ENCODE measurements around the gene RAD23A. TPM values are rescaled to one million over a fixed set of nuclear protein-coding genes. Genes with fewer than 3 reads are reported as not detected.

Gene RAD23A
- total RNA-seq, 1 donor from 2014 or later: 37.7 TPM

GRCh38 chr19:12997179-12997966 is 51.7 kb downstream of the RAD23A start:
- H3K79me2 ChIP-seq (ENCODE audit: low read depth): no peaks in the 10 kb centered on the region
- no peaks in the 10 kb centered on the region for H3K4me1 ChIP-seq
- H3K4me3 Mint-ChIP-seq: peak overlapping the region; percentile 78
- TF ChIP-seq CTCF (IDR thresholded peaks at IDR 0.05): no peak
- no peak for TF ChIP-seq EZH2 (IDR thresholded peaks at IDR 0.05)
- TF ChIP-seq EZH2phosphoT487 (IDR thresholded peaks at IDR 0.05): no peak
- H3K9me3 ChIP-seq (ENCODE audit: low read depth): no peaks in the 10 kb centered on the region
- H3K27ac Mint-ChIP-seq: no peak overlapping the region
- H3K27ac ChIP-seq: no peak overlapping the region
- H3K9ac ChIP-seq: no peak overlapping the region
- peaks cover 10% of the 10 kb centered on the region for H3K9me3 Mint-ChIP-seq
- no peak overlapping the region for H3K4me3 ChIP-seq
- H3K4me1 Mint-ChIP-seq: peaks cover 7% of the 10 kb centered on the region
- H3F3A ChIP-seq (ENCODE audit: low read depth): peaks cover 6% of the 10 kb centered on the region
- no peak for DNase-seq (ENCODE audit: low spot score)
- no peak overlapping the region for H2AFZ ChIP-seq (replicated peaks)
- peaks cover 66% of the 10 kb centered on the region for H3K27me3 Mint-ChIP-seq (ENCODE audit: insufficient read depth, low read depth)
- peaks cover 98% of the 10 kb centered on the region for H3K27me3 ChIP-seq
- H3K36me3 ChIP-seq: no peaks in the 10 kb centered on the region
- no peak overlapping the region for H3K4me2 ChIP-seq
- peaks cover 36% of the 10 kb centered on the region for H4K20me1 ChIP-seq (ENCODE audit: low read depth)
- H3K36me3 Mint-ChIP-seq: no peaks in the 10 kb centered on the region

GRCh38 chr19:12997967-12998940 is 52.6 kb downstream of the RAD23A start:
- peaks cover 66% of the 10 kb centered on the region for H3K27me3 Mint-ChIP-seq (ENCODE audit: insufficient read depth, low read depth)

GRCh38 chr19:13001166-13001501 is 55.5 kb downstream of the RAD23A start:
- H3K4me1 Mint-ChIP-seq: peaks cover 6% of the 10 kb centered on the region
- H2AFZ ChIP-seq (replicated peaks): no peak overlapping the region
- no peak for TF ChIP-seq CTCF (IDR thresholded peaks at IDR 0.05)
- TF ChIP-seq EZH2 (IDR thresholded peaks at IDR 0.05): no peak
- no peak for DNase-seq (ENCODE audit: low spot score)
- H3K27ac ChIP-seq: no peak overlapping the region
- peaks cover 100% of the 10 kb centered on the region for H3K27me3 ChIP-seq
- no peaks in the 10 kb centered on the region for H3K36me3 Mint-ChIP-seq
- H3F3A ChIP-seq (ENCODE audit: low read depth): no peaks in the 10 kb centered on the region
- peaks cover 33% of the 10 kb centered on the region for H4K20me1 ChIP-seq (ENCODE audit: low read depth)
- H3K9me3 Mint-ChIP-seq: peaks cover 5% of the 10 kb centered on the region
- H3K4me1 ChIP-seq: no peaks in the 10 kb centered on the region
- peaks cover 68% of the 10 kb centered on the region for H3K27me3 Mint-ChIP-seq (ENCODE audit: insufficient read depth, low read depth)
- H3K4me2 ChIP-seq: no peak overlapping the region
- H3K9me3 ChIP-seq (ENCODE audit: low read depth): no peaks in the 10 kb centered on the region
- H3K9ac ChIP-seq: no peak overlapping the region
- H3K79me2 ChIP-seq (ENCODE audit: low read depth): no peaks in the 10 kb centered on the region
- H3K27ac Mint-ChIP-seq: no peak overlapping the region
- H3K36me3 ChIP-seq: no peaks in the 10 kb centered on the region
- H3K4me3 ChIP-seq: no peak overlapping the region
- peak overlapping the region; percentile 60 for H3K4me3 Mint-ChIP-seq

More at GRCh38 chr19:12997967-12998940, 52.6 kb downstream of the RAD23A start:
- DNase-seq (ENCODE audit: low spot score): no peak
- Mint-ChIP-seq H3K4me1 (peaks cover 7% of the 10 kb centered on the region), H3K9me3 (peaks cover 10% of the 10 kb centered on the region), H3K36me3 (no peaks in the 10 kb centered on the region), H3K4me3 (peak overlapping the region; percentile 17), H3K27ac (no peak overlapping the region)
- H2AFZ ChIP-seq (replicated peaks): no peak overlapping the region
- no peak overlapping the region for H3K4me3 ChIP-seq
- no peak overlapping the region for H3K27ac ChIP-seq
- peaks cover 6% of the 10 kb centered on the region for H3F3A ChIP-seq (ENCODE audit: low read depth)
- no peaks in the 10 kb centered on the region for H3K79me2 ChIP-seq (ENCODE audit: low read depth)
- H3K4me1 ChIP-seq: no peaks in the 10 kb centered on the region
- no peak overlapping the region for H3K9ac ChIP-seq
- H3K9me3 ChIP-seq (ENCODE audit: low read depth): no peaks in the 10 kb centered on the region
- H3K27me3 ChIP-seq: peaks cover 98% of the 10 kb centered on the region
- peaks cover 37% of the 10 kb centered on the region for H4K20me1 ChIP-seq (ENCODE audit: low read depth)
- no peak for TF ChIP-seq EZH2phosphoT487 (IDR thresholded peaks at IDR 0.05)
- no peak for TF ChIP-seq CTCF (IDR thresholded peaks at IDR 0.05)
- TF ChIP-seq EZH2 (IDR thresholded peaks at IDR 0.05): no peak
- no peaks in the 10 kb centered on the region for H3K36me3 ChIP-seq
- no peak overlapping the region for H3K4me2 ChIP-seq

All from neural progenitor cell (in vitro differentiated cells).